GM19467 (cell line): ENCODE measurements around the gene ATP2C2.

ENCODE experiments used
- ATAC-seq: cut with Tn5 transposase; IDR thresholded peaks from one replicate; pipeline ENCODE4 v1.9.1; 2021; ENCODE audit warnings: mild to moderate bottlenecking, moderate library complexity; ENCODE audit not compliant: unreplicated experiment

ATP2C2 gene

DNA sequence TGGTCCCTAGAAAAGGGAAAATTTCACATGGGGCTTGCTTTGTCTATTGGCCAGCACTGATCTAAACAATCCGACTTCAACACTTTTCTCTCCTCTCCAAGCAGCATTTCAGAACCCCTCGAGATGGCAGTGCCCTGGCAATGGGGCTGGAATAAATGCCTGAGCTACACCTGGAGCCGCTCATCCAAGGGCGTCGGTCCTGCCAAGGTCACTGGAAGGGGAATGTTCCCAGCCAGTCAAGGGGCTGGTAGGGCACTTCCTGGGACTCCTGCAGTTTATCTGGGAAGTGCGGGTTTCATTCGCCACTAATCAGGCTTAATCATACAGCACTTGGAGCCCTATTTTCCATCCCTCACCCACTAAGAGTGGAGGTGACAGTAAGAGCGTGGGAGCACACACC is 119.0 kb downstream of the ATP2C2 start:
- no peak for ATAC-seq

DNA sequence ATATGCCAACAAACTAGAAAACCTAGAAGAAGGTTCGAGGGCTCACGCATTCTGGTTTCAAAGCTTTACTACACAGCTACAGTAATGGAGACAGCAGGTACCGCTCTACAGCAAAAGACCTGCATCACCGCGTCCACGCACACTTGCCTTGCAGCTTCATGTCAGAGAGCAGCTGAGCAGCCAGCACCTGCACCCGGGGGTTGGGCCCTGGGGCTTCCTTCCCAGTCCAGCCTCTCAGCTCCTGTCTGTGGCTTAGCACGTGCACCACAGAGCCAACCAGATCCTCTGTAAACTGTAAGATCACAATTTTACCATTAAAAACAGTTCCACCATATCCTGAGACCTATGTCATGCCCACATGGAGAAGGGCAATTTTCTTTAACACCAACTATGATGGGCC is 120.8 kb downstream of the ATP2C2 start:
- ATAC-seq, result no peak

DNA sequence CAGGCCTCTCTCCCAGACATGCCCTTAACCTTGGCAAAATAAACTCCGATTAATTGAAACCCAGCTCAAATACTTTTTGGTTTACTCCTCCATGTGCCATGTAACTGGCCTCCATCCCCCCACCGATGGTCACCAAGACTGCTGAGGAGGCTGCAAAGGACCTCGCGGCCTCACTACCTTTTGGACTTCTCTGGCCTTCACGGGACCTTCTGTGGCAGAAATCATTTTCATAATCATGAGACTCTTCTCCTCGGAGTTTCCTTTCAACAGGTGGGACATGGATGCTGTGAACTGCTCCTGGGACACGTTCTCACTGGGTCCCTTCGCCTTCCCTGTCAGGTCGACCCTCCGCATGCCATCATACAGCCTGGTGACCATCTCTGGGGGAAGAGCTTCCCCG is 127.2 kb downstream of the ATP2C2 start:
- ATAC-seq, result no peak

DNA sequence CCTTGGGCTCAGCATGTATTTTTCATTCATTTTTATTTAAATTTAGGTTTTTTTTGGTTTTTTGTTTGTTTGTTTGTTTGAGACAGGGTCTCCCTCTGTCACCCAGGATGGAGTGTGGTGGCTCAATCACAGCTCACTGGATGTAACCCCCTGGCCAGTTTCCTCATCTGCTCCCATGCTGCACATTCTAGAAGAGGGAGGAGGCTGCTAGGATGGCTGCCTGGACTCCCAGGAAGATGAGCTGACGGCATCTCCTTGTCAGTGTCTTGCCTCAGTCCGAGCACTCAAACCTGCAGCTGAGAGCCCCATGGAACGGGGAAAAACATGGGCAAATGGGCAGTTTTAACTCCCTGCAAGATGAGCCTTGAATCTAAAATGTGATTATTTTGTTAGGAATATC is 128.7 kb downstream of the ATP2C2 start:
- no peak for ATAC-seq

DNA sequence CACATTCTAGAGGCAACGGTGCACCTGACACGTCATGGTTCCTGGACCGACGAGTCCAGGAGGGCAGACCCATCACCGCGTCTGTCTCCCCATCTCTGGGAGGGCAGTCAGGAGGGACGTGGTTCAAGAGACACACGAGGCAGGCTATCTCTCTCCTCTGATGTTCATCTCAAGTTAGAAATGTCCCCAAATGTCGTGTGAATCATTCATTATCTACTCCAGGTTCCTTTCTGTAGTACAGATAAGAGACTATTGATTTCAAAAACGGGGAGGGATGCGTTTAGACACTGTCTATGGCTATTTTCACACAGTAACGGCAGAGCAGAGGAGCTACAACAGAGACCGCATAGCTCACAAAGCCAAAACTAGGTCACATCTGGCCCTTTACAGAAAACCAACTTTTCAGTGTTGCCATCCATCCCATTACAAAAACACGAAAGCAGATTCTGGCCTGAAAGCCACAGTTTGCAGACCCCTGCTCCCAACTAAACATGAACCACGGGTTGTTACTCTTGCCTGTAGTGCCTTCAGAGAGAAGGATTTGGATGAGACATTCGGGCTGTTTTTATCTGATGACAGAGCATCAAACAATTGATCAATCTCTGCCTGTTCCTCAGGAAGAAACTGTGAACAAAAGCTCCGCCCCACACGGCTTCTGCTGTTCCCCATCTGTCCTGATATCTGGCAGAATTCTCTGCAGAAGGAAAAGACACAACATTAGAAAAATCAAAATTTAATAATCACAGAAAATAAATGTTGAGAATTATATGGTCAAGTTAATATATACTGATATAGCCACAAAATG is 129.3 kb downstream of the ATP2C2 start:
- ATAC-seq, result no peak

DNA sequence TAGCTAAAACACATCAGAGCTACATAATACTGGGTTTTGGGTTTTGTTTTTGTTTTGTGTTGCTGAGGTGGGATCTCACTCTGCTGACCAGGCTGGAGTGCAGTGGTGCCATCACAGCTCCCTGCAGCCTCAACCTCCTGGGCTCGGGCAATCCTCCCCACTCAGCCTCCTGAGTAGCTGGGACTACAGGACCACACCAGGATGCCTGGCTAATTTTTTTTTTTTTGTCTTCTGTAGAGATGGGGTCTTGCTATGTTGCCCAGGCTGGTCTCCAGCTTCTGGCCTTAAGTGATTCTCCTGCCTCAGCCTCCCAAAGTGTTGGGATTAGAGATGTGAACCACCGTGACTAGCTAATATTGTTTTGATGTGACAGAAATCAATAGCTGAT is 129.9 kb downstream of the ATP2C2 start:
- no peak for ATAC-seq

DNA sequence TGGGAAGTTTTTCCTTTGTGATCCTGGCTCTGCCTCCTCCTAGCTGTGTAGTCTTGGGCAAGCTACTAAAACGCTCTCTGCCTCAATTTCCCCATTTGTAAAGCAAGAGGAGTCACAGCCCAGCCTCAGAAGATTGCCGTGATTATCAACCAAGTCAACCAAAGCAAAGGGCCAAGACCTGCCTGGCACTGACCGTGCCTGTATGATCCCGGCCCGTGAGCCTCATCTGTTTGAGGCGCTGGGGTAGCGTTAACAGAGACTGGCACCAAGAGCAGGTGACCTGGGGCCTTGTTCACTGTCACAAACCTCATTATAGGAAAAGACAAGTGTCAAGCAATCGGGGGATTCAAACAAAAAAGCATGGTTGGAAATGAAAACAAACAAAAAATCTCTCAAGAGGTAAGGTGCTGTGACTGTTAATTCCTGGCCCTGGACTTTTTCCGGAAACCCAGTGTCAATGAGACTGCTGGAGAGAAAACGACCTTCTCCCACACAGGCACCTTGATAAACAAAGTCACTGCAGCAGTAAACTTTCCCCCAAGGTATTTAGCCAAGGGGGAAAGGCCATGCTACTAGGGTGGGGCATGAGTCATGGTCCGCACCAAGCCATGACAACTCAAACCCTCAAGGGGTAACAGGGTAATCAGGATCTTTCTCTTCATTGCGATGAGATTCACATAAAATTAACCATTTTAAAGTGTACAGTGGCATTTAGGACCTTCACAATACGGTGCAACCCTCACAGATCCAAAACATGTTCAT is 130.7 kb downstream of the ATP2C2 start:
- no peak for ATAC-seq

DNA sequence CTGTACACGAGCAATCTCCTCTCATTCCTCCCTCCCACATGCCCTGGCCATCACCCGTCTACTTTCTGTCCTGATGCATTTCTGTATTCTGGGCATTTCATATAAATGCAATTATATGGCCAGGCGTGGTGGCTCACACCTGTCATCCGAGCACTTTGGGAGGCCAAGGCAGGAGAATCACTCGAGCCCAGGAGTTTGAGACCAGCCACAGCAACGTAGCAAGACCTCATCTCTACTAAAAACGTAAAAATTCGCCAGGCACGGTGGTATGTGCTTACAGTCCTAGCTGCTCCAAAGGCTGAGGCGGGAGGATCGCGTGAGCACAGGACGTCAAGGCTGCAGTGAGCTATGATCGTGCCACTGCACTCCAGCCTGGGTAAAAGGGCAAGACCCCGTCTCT is 131.3 kb downstream of the ATP2C2 start:
- no peak for ATAC-seq

DNA sequence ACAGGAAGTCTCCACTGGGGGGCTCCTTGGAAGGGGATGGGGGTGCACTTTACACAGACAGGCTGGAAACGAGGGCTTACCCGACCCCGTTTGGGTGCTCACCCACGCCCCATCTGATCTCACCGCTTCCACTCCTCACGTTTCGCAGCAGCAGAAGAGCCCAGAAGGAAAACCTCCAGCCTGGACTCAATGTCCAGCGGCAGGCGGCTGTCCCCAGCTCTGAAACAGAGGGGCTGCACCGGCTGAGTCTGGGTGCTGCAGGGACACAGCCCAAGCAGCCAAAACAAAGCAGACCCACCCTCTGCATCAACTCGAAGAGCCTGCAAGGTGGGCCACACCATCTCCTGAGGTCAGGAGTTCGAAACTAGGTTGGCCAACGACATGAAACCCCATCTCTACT is 132.2 kb downstream of the ATP2C2 start:
- ATAC-seq, result no peak

DNA sequence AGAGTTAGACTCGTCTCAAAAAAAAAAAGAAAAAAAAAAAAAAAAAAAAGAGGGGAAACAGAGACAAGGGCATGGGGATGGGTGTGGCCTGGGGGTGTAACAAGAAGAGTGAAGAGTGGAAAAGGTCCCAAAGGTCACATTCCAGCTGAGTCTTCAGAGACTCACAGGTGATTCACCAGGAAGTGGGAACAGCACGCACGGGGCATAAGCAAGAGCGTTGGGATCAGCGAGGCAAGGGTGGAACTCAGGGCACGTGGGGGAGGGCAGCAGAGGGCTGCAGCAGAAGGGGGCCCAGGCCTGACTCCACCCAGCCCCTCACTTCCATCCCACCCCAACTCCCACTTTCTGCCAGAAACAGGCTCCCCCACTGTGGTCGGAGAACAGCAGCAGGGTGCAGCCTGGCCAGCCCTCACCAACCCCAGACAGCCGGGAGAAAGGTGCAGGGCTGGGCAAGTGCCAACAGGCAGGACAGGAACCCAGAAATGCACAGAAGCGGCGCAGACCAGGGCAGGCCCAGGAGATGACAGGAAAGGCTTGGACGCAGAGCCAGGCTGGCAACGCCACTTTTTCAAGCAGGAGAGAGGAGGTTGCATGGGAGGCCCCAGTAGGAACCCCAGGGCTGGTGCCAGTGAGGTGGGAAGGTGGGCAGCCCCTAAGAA is 132.9 kb downstream of the ATP2C2 start:
- no peak for ATAC-seq

DNA sequence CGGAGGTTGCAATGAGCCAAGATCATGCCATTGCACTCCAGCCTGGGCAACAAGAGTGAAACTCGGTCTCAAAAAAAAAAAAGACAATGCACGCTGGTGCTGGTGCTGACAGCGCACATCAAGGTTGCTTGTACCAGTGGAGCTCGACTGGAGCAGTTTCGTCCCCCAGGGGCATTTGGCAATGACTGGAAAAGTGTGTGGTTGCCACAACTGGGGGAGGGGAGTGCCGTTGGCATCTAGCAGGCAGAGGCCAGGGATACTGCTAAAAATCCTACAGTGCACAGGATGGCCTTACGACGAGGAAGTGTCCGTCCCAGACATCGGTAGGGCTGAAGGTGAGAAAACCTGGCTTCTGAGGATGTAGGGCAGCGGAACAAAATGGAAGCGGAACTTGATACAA is 133.7 kb downstream of the ATP2C2 start:
- ATAC-seq, result no peak

DNA sequence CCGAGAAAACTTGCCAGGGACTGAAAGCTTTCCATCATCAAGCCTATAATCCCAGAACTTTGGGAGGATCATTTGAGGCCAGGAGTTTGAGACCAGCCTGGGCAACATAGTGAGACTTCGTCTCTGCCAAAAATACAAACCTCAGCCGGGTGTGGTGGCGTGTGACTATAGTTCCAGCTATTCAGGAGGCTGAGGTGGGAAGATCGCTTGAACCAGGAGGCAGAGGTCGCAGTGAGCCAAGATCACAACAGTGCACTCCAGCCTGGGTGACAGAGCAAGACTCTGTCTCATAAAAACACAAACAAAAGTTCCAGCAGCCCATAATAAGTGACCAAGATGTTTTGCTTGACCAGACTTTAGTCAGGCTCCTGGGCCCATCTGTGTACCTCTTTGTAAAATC is 134.2 kb downstream of the ATP2C2 start:
- no peak for ATAC-seq

DNA sequence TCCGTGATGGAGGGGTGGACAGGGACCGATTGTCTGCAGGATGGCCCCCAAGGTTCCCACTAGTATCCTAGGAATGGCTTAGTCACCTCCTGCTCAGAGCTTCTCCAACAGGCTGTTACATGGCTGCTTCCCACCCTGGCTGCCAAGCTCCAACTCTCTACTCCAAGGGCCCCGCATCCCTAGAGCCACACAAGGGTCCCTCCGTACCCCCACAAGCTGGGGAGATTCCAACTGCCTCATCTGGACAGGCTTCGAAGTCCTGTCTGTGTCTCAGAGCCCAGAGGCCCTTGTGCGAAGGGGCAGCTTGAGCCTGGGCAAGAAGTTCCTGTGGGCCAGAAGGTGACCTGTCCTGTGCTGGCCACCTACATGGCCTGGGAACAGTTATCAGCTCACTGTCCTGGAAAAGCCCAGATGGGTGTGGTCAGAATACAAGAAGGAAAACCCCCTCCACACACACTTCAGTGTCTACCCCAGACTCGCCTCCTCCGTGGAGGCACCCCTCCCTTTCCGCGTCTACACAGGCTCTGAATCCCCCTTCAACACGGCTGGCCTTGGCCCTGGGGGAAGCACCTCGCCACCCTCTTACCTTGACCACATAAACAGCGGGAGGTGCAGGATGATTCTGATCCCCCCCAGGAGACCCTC is 135.5 kb downstream of the ATP2C2 start:
- no peak for ATAC-seq

DNA sequence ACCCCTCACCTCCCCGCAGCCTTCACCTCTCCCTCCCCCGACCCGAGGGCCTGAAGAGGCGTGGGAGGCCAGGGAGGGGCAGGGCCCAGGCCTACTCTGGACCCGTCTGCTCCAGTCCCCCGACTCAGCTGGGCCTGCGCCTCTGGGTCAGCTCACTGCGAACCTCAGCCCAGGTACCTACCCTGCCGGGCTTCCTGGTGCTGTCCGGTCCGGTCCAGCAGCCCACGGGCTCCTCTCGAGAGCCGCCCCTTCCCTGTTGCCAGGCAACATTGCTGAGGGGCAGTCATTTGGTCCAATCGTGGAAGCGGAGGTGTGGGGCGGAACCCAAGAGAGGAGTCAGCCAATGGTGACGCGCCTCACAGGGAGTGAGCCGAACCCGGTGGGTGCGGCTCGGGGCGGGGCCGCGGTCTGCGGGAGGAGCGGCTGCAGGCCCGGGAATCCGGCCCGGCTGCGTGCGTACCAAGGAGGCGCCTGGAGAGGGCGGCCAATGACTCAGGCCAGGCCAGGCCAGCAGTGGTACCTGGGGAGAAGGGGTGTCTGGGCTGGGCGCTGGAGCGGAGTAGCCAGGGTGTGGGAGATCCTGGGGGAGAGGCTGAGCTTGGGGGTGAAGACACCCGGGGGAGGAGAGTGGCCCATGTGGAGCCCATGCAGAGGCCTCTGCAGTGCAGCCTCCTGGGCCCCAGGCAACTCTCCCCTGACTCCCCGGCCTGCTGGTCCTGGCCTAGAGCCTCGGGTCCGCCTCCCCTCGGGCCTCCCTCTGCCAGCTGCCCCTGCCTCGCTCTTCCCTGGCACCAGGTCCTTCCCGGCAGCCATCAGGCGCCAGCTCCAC is 136.3 kb downstream of the ATP2C2 start, which contains the start of gene MEAK7:
MEAK7 (minus strand) TSS at position 240 of the 829 bp plus-strand sequence. CDS start 6,573 bp downstream, outside the sequence.
- peak; percentile 91 for ATAC-seq

DNA sequence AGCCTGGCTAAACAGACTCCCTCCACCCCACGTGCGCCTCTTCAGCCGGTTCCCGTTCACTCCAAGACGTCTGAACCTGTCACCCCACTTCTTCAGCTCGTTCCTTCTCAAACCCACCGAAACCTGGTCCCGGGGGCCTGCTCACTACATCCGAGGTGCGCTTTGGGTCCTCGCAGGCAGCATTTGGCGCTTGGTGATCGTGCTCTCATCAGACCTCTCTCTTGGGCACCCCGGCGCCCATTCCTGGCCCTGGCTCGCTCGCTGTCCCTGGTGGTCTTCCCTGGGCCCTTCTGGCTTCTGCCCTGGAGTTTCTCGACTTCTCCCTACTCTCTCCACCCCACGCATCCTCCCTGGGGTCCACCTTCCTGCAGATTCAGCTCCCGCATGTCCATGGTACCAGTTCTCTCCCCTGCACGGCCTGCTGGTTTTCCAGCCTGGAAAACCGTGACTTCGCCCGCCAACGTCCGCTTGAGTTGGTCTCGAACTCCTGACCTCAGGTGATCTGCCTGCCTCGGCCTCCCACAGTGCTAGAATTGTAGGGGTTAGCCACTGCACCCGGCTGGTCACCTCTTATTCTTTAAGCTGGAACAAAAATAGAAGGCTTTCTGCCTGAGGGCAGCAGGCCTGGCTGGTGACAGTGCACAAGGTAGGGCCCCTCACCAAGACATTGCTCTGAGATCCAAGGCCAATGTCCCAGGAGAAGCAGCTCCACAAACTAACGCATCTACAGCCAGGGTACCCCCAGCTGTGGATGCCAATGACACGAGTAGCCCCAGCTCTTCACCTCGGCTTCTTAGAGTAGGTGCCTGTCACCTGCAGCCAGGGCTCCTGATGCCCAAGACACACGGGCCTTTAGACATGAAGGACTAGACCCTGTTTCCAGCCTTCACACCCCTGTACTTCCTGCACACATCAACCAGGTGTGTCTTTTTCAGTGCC is 137.2 kb downstream of the ATP2C2 start:
- no peak for ATAC-seq

DNA sequence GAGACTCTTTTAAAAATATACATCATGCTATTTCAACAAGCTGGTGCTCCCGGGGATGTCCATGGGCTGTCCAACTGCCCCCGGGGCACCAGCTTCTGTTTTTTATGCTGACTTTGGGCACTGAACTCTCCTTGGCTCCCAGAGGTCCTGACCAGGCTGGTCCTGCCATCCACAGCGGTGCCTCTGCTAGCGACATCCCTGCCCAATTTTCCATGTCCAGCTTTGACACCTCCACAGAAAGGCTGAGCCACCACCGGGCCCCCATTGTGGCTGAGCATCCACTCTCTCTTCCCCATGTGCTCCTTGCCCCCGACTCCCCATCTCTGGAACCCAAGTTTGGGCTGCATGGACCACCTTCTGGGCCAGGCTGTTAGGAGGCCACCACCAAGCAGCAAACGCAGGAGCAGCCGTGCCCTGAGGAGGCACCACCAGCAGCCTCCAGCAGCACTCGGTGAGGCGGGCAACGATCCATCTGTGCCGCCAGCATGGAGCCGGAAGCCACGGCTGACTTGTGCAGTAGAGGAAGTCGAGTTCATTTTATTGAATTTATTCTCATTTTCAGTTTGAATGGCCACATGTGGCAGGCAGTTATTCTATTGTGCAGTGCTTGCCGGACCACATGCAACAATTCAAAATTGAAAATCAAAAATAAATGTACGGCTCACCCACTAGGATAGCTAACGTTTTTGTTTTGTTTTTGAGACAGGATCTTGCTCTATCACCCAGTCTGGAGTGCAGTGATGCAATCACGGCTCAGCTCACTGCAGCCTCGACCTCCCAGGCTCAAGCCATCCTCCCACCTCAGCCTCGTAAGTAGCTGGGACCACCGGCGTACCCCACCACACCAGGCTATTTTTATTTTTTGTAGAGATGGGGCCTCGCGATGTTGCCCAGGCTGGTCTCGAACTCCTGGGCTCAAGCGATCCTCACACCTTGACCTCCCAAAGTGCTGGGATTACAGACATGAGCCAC is 139.0 kb downstream of the ATP2C2 start:
- no peak for ATAC-seq

DNA sequence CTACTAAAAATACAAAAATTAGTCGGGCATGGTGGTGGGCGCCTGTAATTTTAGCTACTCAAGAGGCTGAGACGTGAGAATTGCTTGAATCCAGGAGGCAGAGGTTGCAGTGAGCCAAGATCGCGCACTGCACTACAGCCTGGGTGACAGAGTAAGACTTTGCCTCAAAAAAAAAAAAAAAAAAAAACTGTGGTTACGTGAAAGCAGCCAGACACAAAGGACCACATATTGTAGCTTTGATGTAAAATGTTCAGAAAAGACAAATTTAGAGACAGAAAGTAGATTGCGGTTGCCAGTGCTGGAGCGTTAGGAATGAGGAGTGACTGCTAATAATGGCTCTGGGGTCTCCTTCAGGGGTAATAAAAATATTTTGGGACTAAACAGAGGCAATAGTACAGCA is 140.2 kb downstream of the ATP2C2 start:
- ATAC-seq, result no peak
